Measurements from ENCODE around the gene MGST3.
A peak's percentile ranks its signal among the peaks of the same experiment; 100 is the strongest.
"Not testable (repeated sequence)": the region's sequence is repeated elsewhere in the genome, so short reads cannot be mapped to it uniquely, and the experiment has no call there.

The MGST3 gene

DNA sequence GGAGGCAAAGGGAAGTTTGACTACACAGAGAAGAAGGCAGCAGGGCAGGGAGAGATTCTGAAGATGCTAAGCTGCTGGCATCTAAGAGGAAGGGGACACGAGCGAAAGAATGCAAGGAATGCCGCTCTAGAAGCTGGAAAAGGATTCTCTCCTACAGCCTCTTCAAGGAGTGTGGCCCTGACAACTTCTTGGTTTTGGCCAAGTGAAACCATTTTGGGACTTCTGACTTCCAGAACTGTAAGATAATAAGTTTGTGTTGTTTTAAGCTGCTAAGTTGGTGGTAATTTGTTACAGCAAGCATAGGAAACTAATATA, 28.5 kb downstream of the MGST3 start:
- no peak for DNase-seq

DNA sequence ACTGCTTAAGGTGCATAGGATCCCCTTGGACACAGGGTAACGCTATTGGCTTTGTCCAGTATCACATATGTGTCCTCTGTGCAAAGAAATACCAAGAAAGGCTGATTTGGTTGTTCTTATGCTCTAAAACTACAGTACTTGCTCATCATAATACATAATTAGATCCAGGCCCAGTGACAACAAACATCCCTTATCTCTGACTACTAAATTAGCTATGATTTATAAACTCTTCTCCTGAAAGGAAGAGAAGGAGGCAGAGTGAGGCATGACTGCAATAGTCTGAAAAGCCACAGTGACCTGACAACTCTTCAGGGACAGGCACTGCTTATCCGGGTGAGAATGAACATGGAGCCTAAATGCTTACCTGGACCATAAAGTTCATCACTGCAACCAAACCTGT, 30.7 kb downstream of the MGST3 start:
- DNase-seq = no peak

- no peak for DNase-seq
These were observed 31.2 kb downstream of the MGST3 start for GRCh38 chr1:165662186-165662585.

DNA sequence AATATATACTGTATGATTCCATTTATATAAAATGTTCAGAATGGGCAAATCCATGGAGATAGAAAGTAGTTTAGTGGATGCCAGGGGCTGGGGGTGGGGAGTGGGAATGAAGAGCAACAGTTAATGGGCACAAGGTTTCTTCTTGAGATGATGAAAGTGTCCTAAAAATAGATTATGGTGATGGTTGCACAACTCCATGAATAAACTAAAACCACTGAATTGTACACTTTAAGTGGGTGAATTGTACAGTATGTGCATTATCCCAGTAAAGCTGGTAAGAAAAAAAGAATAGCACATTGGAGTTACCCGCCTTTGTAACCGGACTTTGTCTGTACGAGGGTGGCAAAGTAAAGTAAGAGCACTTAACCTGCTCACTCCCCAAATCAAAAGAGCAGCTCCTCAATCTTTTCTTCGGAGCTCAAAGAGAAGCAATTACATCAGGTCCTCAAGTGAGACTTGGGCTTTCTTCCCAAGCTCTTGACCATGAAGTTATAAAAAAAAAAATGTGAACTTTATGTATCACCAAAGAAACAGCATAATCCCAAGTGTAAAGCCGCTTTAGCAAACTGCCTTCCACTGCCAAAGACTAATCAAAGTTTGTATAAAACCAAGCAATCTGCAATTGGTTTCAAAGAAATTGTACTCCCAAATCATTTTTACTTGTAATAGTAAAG, 35.3 kb downstream of the MGST3 start:
- DNase-seq = no peak

GRCh38 chr1:165668184-165668583, 37.1 kb downstream of the MGST3 start:
- no peak for DNase-seq

DNA sequence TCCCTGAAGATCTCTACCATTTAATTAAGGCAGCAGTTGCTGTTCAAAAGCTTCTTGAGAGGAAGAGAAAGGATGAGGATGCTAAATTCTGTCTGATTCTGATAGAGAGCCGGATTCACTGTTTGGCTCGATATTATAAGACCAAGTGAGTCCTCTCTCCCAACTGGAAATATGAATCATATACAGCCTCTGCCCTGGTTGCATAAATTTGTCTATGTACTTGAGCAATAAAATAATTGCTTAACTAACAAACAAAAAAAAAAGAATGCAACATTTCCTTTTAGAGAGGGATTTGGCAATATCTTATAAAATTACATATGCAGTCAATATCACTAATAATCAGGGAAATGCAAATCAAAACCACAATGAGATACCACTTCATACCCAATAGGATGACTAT, 40.5 kb downstream of the MGST3 start:
- DNase-seq = no peak

DNA sequence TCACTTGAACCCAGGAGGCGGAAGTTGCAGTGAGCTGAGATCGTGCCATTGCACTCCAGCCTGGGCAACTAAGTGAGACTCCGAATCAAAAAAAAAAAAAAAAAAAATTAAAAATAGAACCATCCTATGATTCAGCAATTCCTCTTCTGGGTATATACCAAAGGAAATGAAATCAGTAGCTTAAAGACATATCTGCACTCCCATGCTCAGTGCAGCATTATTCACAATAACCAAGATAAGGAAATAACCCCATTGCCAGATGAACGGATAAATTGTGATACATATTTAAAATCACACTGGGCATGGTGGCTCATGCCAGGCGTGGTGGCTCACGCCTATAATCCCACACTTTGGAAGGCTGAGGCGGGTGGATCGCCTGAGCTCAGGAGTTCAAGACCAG, 43.6 kb downstream of the MGST3 start:
- no peak for DNase-seq

DNA sequence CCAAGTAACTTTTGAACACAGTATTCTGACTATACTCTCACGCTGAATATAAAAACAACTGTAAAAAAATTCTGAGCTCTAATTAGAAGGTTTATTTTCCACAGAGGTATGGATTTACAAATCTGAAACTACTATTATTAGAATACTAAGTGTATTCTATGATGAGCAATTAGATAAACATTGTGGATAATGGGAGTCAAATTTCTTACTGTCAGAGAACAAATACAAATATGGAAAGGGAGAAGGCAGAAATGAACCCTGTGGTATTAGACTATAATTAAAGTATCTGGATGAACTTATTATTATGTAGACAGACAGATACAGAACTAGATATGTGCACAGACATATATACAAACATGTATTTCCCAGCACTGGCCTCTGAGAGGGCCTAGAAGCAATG, 44.8 kb downstream of the MGST3 start:
- DNase-seq = no peak

GRCh38 chr1:165678509-165678908, 47.5 kb downstream of the MGST3 start:
- DNase-seq = no peak

- no peak for DNase-seq
These were observed 48.4 kb downstream of the MGST3 start for GRCh38 chr1:165679282-165680036.

DNA sequence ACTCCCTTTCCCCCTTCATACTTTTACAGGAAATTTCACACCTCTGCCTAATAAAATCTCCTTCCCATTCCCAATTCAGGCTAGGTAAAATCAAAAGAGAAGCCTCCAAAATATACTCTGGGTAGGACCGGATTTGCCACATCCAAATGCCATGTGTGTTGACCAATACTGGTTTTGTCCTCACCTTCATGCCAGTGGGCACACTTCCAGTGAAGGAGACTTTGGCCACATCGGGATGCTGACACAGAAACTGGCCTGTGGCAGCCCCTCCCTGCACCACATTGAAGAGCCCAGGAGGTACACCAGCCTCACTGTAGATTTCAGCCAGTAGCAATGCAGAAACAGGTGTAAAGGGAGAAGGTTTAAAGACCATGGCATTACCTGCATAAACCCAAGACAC, 49.3 kb downstream of the MGST3 start:
- no peak for DNase-seq

DNA sequence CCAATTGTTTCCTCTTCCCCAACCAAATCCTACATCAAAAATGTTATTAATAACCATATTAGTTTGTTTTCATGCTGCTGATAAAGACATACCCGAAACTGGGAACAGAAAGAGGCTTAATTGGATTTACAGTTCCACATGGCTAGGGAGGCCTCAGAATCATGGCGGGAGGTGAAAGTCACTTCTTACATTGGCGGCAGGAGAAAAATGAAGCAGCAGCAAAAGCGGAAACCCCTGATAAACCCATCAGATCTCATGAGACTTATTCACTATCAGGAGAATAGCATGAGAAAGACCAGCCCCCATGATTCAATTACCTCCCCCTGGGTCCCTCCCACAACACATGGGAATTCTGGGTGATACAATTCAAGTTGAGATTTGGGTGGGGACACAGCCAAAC, 49.7 kb downstream of the MGST3 start:
- not testable (repeated sequence) for DNase-seq

DNA sequence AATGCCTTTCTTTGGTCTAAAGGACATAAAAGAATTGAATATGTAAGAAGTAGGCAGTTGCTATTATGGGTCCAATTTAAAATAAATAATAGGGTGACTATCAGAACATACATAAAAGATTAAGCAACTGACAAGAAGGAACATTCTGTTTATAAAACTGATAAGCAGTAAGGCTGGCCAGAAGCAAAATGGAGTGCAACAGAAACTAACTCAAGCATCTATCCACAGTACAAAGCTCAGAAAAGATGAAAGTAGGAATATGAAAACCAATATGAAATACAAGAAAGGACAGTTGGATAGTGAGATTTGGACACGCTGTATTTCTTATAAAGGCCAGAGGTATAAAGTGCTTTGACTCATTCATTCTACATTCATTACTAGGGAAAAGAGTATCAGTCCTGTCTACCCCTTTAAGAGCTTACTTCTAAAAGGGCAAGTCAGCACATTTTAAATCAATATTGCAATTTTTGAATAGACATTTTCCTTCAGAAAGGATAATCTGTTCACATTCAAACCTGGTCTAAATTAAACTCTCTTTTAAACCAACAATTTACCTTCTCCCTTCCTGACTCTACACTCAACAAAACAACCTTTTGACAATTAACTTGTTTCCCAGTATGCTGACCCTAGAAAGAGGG, 52.9 kb downstream of the MGST3 start:
- DNase-seq = no peak

GRCh38 chr1:165686121-165686970, 55.3 kb downstream of the MGST3 start:
- no peak for DNase-seq

DNA sequence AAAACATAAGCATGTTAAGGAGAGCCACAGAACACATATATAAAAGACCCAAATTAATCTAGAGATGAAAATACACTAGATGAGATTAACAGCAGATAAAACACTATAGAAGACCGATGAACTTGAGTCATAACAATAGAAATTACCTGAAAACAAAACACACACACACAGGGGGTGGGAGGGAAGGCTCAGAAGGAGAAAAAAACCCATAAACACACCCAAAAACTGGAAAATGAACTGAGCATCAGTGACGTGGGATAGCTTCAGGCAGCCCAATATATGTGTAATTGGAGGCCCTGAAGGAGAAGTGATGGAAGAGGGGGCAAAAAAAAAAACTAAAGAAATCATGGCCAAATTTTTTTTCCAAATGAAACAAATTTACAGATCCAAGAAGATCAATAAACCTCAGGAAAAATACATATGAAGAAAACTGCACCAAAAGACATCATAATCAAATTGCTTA, 56.0 kb downstream of the MGST3 start:
- no peak for DNase-seq

GRCh38 chr1:165688046-165688445, 57.0 kb downstream of the MGST3 start:
- no peak for DNase-seq

DNA sequence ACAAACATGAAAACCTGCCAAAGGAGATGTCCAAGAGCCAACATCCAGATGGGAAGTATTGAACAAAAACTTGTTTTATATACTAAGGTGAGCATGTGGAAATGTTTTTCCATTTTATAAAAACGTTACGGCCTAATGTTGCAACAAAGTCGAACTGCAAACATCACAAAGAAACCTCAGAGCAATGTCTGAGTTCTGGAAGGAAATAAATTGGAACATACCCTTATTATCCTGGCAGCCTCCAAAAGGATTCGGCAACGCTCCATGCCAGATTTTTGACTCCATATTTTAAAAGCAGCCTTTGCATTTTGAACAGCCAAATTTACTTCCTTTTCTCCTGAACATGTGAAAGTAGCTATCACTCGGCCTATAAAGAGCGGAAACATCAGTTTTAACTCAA, 64.0 kb downstream of the MGST3 start:
- DNase-seq = no peak

GRCh38 chr1:165696625-165697100, 65.6 kb downstream of the MGST3 start:
- no peak for DNase-seq

GRCh38 chr1:165697491-165697880, 66.5 kb downstream of the MGST3 start:
- DNase-seq = no peak

DNA sequence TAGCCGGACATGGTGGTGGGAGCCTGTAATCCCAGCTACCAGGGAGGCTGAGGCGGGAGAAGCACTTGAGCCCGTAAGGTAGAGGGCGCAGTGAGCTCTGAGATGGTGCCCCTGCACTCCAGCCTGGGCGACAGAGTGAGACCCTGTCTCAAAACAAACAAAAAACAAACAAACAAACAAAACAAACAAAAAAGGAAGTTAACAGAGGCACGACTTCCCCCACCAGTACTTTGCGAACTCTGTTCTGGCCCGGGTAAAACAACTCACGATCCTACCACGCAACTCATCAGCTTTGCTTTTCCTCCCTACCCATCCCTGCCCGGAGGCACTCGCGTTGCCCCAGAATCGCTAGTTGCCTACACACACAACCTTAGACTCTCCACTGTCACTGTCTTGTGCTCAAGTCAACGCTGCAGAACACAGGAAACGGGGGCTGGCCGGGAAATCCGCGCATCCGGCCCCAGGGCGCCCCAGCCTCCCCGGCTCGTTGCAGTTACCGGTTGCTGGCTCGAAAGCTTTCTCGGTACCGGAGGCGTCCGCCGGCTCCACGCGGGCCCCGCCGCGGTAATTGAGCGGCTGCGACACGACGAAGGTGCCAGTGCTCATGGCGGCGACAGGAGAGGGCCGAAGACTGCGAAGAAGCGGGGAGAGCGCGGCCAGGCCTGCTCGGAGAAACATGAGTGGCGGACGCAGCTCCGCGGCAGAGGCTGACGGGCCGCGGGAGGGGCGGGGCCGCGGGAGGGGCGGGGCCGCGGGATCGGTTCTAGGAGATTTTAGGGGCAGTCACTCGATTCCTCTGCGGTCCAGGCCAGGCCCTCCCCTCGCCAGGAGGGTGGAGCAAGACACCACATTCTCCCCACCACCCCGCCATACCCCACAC, 67.1 kb downstream of the MGST3 start, which contains the start of gene ALDH9A1:
ALDH9A1 (minus strand) TSS at position 682 of the 880 bp plus-strand sequence; CDS start at position 678, 4 bp downstream.
- DNase-seq = peak; percentile 56

- no peak for DNase-seq
These were observed 67.7 kb downstream of the MGST3 start for GRCh38 chr1:165698761-165699052.

DNA sequence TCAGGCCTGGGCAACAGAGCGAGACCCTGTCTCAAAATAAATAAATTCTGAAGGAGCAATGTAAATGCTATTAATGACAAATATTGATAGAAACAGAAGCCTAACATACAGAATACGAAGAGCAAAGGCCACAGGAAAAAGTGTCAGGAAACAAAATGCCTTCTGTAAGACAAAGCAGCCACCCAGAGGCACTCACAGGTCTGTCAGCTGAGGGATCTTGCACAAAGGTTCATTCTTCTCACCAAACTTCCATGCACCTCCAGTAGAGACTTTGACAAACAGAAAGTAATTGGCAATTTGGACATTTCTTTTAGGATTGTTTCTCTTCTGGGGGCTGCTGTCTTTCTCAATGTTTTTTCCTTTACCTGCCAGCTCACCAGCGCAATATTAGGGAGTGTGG, 68.5 kb downstream of the MGST3 start:
- no peak for DNase-seq
